Heart left ventricle (tissue), 16 donors: ENCODE data around the gene BRF1. TPM values are rescaled to one million over a fixed set of nuclear protein-coding genes. Genes with fewer than 3 reads are reported as not detected.

Experiments used
- ATAC-seq, 4 donors: fragments of 200-7000 bp; cut with Tn5 transposase; one replicate each; pipeline ENCODE4 v1.9.1; 2020 to 2022; ENCODE audit warnings: moderate library complexity in 4 of 4, mild to moderate bottlenecking in 3 of 4, moderate number of reproducible peaks in 1 of 4
- DNase-seq, 5 donors: peaks; one replicate each; pipeline ENCODE4 v3.0.0-alpha.2; 2020
- H3K27ac ChIP-seq, 12 donors: fragments of 200-600 bp; sonication (generic) in 4 of 12; one replicate each; pipeline versions ENCODE4 v1.5.0 to v1.8.0; 2016 to 2022; ENCODE audit warnings: mild to moderate bottlenecking in 2 of 12
- H3K27me3 ChIP-seq, 9 donors: fragments of 200-600 bp; sonication (generic) in 2 of 9; one replicate each; pipeline versions ENCODE4 v1.5.1 to v1.8.0; 2016 to 2022; ENCODE audit warnings: mild to moderate bottlenecking in 3 of 9
- H3K36me3 ChIP-seq, 9 donors: fragments of 200-600 bp; sonication (generic) in 2 of 9; one replicate each; pipeline versions ENCODE4 v1.5.0 to v1.8.0; 2018 to 2022; ENCODE audit warnings: mild to moderate bottlenecking in 2 of 9
- H3K4me1 ChIP-seq, 12 donors: fragments of 200-600 bp; sonication (generic) in 4 of 12; one replicate each; pipeline versions ENCODE4 v1.5.0 to v1.8.0; 2016 to 2022; ENCODE audit warnings: mild to moderate bottlenecking in 3 of 12
- H3K4me3 ChIP-seq, 12 donors: fragments of 200-600 bp; sonication (generic) in 4 of 12; one replicate each; pipeline versions ENCODE4 v1.5.0 to v1.8.0; 2017 to 2022; ENCODE audit warnings: mild to moderate bottlenecking in 9 of 12, moderate library complexity in 4 of 12
- H3K9me3 ChIP-seq, 12 donors: fragments of 200-600 bp; sonication (generic) in 4 of 12; one replicate each; pipeline versions ENCODE4 v1.5.0 to v1.8.0; 2016 to 2022; ENCODE audit warnings: mild to moderate bottlenecking in 1 of 12
- CTCF ChIP-seq, 12 donors: fragments of 200-600 bp; sonication (generic) in 4 of 12; IDR thresholded peaks; one replicate each; pipeline versions ENCODE4 v1.5.0 to v1.8.0; 2018 to 2022; ENCODE audit warnings: antibody characterized with exemption in 12 of 12, mild to moderate bottlenecking in 5 of 12
- POLR2A ChIP-seq, 2 donors: fragments of 450-650 bp; IDR thresholded peaks; one replicate each; pipeline ENCODE4 v1.6.1; 2017; ENCODE audit warnings: antibody characterized with exemption in 2 of 2, mild to moderate bottlenecking in 2 of 2, moderate library complexity in 2 of 2
- WGBS, 4 donors: extraction: QIAGEN DNeasy Blood & Tissue Kit in 2 of 4; methylation state at CpG; one replicate each; pipeline versions ENCODE4 v1.1.5 to v1.1.7; 2013 to 2018; 5-methylcytosine and 5-hydroxymethylcytosine counted together
- intact Hi-C, 10 donors: fragments of 100-400 bp; cut with DNase I; formaldehyde crosslinking; loops; one replicate each; pipeline versions ENCODE4 v1.11.1 to v1.14.2; 2022
- polyA plus RNA-seq, 2 donors: library from polyadenylated mRNA; stranded (reverse); fragments of 200-250 nt; gene quantifications; one replicate each; pipeline ENCODE4 v1.2.3, GENCODE V29; 2013
- total RNA-seq, 9 donors: library from RNA; depleted of rRNA in 2 of 9; stranded (reverse); fragments of >200 nt in 2 of 9; fragmentation: NEBNext Ultra II Directional in 3 of 9; extraction: Animal tissue kit (Norgen Biotek cat#: 25700) in 3 of 9; gene quantifications; one replicate each; pipeline versions ENCODE4 v1.1.0 to v1.2.4, GENCODE V29; 2016 to 2023
- donor health status: ischemic (EF 13 %, LVEDD 7.1; RV severe dilation, severe dysfunction).
- donor health status: healthy with polysubstance abuse.
- donor health status: DM: no; HTN: yes; CAD: no.
- donor health status: DM: no; HTN: no; CAD: no.
- donor health status: ischemic (EF 25% LVEDD 6.9; RV normal size, moderate dysfunction).
- donor health status: ischemic (EF 25% LVEDD 5.7; RV mildly dilated, moderate dysfunction).
- donor health status: healthy.
- donor health status: DM: yes; HTN: yes; CAD: no.
- donor health status: ischemic (EF 35%, LVEDD 5.7; RV mildly dilated, moderate dysfunction).
- donor health status: nonischemic (EF 11% LVEDD 7.7; RV severe dilation, severe dysfunction).
- donor health status: DM: yes; HTN: yes; CAD: no.
- donor health status: PGD.
- donor health status: ischemic (EF 29% LVEDD 5.4; RV normal size, mild dysfunction).
- donor health status: nonischemic (EF 23%, LVEDD 6.1; RV moderate dilation, normal function).

BRF1 gene
- total and polyA plus RNA-seq, 11 donors, result 13.3 to 25.3 (median 18.7) TPM

- DNase-seq (peak in 1 of 5 donors; percentile 50), ATAC-seq (no peak)
- Histone ChIP-seq H3K4me3 (no peak overlapping the region), H3K27ac (peak overlapping the region in 1 of 12 donors; percentile 85), H3K4me1 (peaks cover 4 to 38% (median 20%) of the 10 kb centered on the region in 12 donors), H3K9me3 (no peaks in the 10 kb centered on the region), H3K36me3 (peaks cover 0 to 48% (median 34%) of the 10 kb centered on the region in 9 donors), H3K27me3 (no peaks in the 10 kb centered on the region)
- WGBS, 4 donors, result 94 to 95% (median 94%) methylated on average over 8 to 16 of the region's 16 CpGs
- TF ChIP-seq POLR2A (IDR thresholded peaks at IDR 0.05) (no peak), CTCF (IDR thresholded peaks at IDR 0.05) (no peak)
- intact Hi-C loops, result loop anchor here in 2 of 10 donors (10.0 kb wide), 1 partner anchor 45 kb away; no protein-coding TSS in a partner anchor
Observed at GRCh38 chr14:105250008-105250366, 50.8 kb downstream of the BRF1 start.

GRCh38 chr14:105249182-105250007 lies 51.4 kb downstream of the BRF1 start:
- intact Hi-C loops, result loop anchor here in 3 of 10 donors (5.0 to 10.0 kb wide), 2 partner anchors 45 to 47 kb away; no protein-coding TSS in a partner anchor
- ATAC-seq (peak in 3 of 4 donors; percentile 2 to 11 (median 5)), DNase-seq (peak in 2 of 5 donors; percentile 34 to 64)
- TF ChIP-seq POLR2A (IDR thresholded peaks at IDR 0.05), result no peak
- no peak for TF ChIP-seq CTCF (IDR thresholded peaks at IDR 0.05)
- Histone ChIP-seq H3K4me1 (peaks cover 4 to 33% (median 17%) of the 10 kb centered on the region in 12 donors), H3K9me3 (no peaks in the 10 kb centered on the region), H3K27ac (peak overlapping the region in 11 of 12 donors; percentile 48 to 98 (median 92)), H3K27me3 (no peaks in the 10 kb centered on the region), H3K4me3 (peak overlapping the region; percentile 36 to 86 (median 66)), H3K36me3 (peaks cover 0 to 48% (median 34%) of the 10 kb centered on the region in 9 donors)
- 45 to 60% (median 48%) methylated on average over 24 to 62 of the region's 62 CpGs for WGBS, 4 donors

- Histone ChIP-seq H3K4me1 (peaks cover 4 to 33% (median 17%) of the 10 kb centered on the region in 12 donors), H3K9me3 (no peaks in the 10 kb centered on the region), H3K27ac (peak within 1 kb of the TSS; percentile 63 to 98 (median 90)), H3K4me3 (peak within 1 kb of the TSS; percentile 36 to 86 (median 66)), H3K36me3 (peaks cover 0 to 46% (median 34%) of the 10 kb centered on the region in 9 donors), H3K27me3 (no peaks in the 10 kb centered on the region)
- ATAC-seq (peak; percentile 78 to 94 (median 92)), DNase-seq (peak; percentile 86 to 93 (median 89))
- 0 to 1% (median 1%) methylated on average over 27 to 130 of the region's 130 CpGs for WGBS, 4 donors
- intact Hi-C loops, result loop anchor here in 1 of 10 donors (5.0 kb wide), 1 partner anchor 46 kb away; no protein-coding TSS in a partner anchor
- TF ChIP-seq POLR2A (IDR thresholded peaks at IDR 0.05) (peak in 1 of 2 donors; percentile 43), CTCF (IDR thresholded peaks at IDR 0.05) (peak in 1 of 12 donors; percentile 27)
Observed at GRCh38 chr14:105248368-105249181, 52.2 kb downstream of the BRF1 start, which contains the start of gene BTBD6. Gene BTBD6, plus strand, starts transcription at chr14:105248533. Its CDS starts 179 bp downstream, at chr14:105248712.
